GM21529 (cell line): ENCODE measurements around the gene FOXQ1.

Experiments
- ATAC-seq: cut with Tn5 transposase; IDR thresholded peaks from one replicate; pipeline ENCODE4 v1.9.1; 2021; ENCODE audit not compliant: unreplicated experiment

FOXQ1 gene

GRCh38 chr6:1290086-1290485 lies 21.8 kb upstream of the FOXQ1 start:
- no peak for ATAC-seq

- ATAC-seq = no peak
Measured at GRCh38 chr6:1290805-1291204, 21.1 kb upstream of the FOXQ1 start.

GRCh38 chr6:1291381-1291780 lies 20.5 kb upstream of the FOXQ1 start:
- ATAC-seq = no peak

DNA sequence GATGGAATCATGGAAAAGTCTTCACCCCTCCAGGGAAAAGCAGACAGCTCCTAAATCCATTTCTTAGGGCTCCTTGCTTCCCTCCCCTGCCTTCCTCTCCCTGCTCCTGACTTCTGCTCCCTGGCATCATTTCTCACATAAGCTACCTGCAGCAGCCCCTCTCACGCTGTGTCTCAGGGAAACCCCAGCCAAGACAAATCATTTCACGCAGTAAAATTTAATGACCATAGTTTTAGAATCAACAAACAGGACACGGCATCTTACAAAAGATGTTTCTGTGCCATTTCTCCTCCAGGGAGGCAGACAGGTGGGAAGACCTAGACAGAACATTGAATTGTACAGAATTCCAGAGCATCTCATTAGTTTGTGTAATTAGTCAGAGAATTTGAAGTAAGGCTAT lies 16.5 kb upstream of the FOXQ1 start:
- no peak for ATAC-seq

- ATAC-seq = no peak
Measured at GRCh38 chr6:1296079-1296478, 15.8 kb upstream of the FOXQ1 start.

- no peak for ATAC-seq
Measured at GRCh38 chr6:1296542-1296941, 15.4 kb upstream of the FOXQ1 start.

- ATAC-seq = no peak
Measured at GRCh38 chr6:1297746-1298145, 14.2 kb upstream of the FOXQ1 start.

GRCh38 chr6:1298768-1299167 lies 13.1 kb upstream of the FOXQ1 start:
- no peak for ATAC-seq

GRCh38 chr6:1306133-1306532 lies 5.8 kb upstream of the FOXQ1 start:
- ATAC-seq = no peak

DNA sequence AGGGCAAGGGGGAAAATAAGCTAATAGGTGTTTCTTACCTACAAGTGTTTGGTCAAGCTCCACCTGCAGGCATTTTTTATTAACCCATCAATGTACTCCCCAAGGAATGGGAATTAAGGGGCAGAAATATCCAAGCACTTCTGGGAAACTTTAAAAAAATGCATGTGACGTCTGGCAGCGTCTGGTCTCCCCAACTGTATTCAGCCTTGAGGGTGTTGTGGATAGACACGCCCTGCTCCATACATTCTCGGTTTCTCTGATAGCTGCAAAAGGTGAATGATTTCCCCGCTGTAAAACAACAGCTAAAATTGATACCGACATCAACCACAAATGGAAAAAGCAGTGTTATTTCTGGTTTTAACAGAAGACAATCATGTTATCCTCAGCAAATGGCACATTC lies 2.5 kb upstream of the FOXQ1 start:
- no peak for ATAC-seq

DNA sequence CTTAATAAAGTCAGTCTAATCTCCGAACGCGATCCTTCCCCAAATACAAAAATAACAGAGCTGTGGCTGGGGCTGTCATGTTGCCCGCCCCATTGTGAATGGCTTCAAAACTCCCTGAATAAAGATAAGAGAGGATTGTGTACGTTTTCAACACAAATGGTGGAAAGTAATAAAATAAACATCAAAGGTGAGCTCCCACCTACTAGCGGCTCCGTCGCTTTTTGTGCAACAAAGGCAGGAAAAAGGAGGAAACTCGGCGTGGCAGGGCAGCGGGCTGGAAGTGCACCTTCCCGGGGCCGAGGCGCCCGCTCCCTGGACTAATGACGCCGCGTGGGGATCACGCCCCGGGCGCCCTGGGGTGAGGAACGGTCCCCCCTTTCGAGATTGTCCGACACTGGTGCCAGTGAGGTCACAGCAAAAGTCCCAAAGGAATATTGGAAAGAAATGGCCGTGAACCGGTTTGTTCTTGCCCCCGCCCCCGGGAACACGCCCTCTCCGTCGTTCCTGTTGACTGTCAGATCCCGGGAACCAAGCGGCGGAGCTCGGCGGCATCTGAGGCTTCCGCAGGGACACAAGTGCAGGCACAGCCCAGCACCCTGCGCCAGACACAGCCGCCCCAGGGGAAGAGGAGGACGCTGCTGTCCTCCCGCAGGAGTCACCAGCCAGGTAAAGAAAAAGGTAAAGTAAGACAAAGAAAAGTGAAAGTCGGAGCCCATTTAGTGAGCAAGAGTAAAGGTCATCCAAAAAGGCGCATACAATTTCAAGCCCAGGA lies 1.1 kb upstream of the FOXQ1 start:
- ATAC-seq = no peak

DNA sequence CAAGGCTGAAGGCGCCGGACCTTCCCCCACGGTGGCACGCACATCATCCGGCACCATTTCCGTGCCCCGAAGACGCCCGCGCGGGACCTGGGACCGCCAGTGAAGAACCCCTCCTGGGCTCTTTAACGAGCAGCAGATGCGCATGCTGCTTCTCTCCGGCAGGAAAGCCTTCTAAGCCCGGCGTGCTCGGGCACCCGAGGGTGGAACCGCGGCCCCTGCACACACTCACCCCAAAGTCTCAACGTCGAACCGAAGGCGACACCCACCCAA lies 240 bp downstream of the FOXQ1 start:
- no peak for ATAC-seq

DNA sequence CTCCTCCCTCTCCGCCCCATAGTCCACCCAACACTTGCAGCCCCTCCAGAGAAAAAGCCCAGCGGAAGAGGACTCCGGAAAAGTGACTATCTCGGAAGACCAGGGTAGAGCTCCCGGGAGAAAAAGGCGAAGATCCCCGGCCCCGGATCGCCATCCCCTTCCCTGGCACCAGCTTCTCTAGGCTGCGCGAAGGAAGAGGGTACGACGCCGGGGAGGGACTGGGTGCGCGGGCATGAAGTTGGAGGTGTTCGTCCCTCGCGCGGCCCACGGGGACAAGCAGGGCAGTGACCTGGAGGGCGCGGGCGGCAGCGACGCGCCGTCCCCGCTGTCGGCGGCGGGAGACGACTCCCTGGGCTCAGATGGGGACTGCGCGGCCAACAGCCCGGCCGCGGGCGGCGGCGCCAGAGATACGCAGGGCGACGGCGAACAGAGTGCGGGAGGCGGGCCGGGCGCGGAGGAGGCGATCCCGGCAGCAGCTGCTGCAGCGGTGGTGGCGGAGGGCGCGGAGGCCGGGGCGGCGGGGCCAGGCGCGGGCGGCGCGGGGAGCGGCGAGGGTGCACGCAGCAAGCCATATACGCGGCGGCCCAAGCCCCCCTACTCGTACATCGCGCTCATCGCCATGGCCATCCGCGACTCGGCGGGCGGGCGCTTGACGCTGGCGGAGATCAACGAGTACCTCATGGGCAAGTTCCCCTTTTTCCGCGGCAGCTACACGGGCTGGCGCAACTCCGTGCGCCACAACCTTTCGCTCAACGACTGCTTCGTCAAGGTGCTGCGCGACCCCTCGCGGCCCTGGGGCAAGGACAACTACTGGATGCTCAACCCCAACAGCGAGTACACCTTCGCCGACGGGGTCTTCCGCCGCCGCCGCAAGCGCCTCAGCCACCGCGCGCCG lies 822 bp downstream of the FOXQ1 start:
- ATAC-seq = no peak

DNA sequence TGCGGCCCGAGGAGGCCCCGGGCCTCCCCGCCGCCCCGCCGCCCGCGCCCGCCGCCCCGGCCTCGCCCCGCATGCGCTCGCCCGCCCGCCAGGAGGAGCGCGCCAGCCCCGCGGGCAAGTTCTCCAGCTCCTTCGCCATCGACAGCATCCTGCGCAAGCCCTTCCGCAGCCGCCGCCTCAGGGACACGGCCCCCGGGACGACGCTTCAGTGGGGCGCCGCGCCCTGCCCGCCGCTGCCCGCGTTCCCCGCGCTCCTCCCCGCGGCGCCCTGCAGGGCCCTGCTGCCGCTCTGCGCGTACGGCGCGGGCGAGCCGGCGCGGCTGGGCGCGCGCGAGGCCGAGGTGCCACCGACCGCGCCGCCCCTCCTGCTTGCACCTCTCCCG lies 1.5 kb downstream of the FOXQ1 start:
- ATAC-seq = no peak

- ATAC-seq = no peak
Measured at GRCh38 chr6:1313767-1314503, 2.0 kb downstream of the FOXQ1 start.

- no peak for ATAC-seq
Measured at GRCh38 chr6:1314617-1315016, 2.7 kb downstream of the FOXQ1 start.

GRCh38 chr6:1315201-1315559 lies 3.3 kb downstream of the FOXQ1 start:
- no peak for ATAC-seq

- no peak for ATAC-seq
Measured at GRCh38 chr6:1315560-1316386, 3.9 kb downstream of the FOXQ1 start.

- no peak for ATAC-seq
Measured at GRCh38 chr6:1316489-1316971, 4.6 kb downstream of the FOXQ1 start.

DNA sequence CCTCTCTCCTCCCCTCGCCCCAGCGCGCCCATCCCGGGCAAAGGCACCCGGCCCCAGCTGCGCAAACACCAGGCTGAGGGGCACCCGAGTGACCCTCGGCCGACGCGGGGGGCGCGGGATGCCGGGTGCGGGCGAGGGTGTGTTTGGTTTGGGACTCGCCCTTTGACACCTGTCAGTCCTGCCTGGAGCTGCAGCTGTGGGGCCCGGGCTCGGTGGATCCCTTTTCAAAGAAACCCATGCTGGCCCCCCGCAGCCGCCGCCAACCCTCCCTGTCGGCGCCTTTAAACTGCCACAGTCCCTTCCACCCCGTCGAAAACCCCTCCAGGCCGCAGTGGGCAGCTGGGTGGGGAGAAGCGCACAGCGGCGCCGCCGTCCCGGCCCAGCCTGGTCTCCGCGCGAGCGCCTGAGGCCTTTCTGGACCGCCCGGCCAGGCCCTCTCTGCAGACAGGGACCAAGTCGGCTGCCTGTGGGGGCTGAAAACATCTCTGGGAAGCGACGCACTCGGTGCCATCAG lies 5.5 kb downstream of the FOXQ1 start:
- ATAC-seq = no peak

- ATAC-seq = no peak
Measured at GRCh38 chr6:1318036-1318435, 6.1 kb downstream of the FOXQ1 start.
